ENCODE data around the gene NOP14.
A peak's percentile ranks its signal among the peaks of the same experiment; 100 is the strongest.
"Not testable (repeated sequence)": the region's sequence is repeated elsewhere in the genome, so short reads cannot be mapped to it uniquely, and the experiment has no call there.

DNA sequence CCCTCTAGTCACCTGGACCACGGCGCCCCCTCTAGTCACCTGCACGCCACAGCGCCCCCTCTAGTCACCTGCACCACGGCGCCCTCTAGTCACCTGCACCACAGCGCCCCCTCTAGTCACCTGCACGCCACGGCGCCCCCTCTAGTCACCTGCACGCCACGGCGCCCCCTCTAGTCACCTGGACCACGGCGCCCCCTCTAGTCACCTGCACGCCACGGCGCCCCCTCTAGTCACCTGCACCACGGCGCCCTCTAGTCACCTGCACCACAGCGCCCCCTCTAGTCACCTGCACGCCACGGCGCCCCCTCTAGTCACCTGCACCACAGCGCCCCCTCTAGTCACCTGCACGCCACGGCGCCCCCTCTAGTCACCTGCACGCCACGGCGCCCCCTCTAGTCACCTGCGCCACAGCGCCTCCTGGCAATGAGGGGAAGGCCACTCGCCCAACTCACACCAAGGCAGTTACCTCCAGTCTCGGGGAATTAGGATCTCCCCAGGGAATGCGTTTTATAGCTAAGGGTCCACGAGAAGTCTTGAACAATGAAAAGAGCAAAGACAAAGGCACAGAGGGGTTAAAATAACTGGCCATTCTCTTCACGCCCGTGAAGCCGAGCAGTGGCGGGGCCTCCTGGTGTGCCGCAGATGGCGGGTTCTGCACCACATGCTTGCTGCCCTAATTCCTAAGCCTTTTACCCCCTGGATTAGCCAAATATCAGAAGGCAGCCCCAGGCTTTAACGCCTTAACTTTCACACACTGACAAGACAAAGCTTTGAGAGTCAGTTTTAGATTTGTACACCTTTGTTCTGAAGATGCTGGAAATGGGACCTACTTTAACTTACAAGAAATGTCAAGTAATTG, 7.8 kb downstream of the NOP14 start:
- TF ChIP-seq, protein P1, sequence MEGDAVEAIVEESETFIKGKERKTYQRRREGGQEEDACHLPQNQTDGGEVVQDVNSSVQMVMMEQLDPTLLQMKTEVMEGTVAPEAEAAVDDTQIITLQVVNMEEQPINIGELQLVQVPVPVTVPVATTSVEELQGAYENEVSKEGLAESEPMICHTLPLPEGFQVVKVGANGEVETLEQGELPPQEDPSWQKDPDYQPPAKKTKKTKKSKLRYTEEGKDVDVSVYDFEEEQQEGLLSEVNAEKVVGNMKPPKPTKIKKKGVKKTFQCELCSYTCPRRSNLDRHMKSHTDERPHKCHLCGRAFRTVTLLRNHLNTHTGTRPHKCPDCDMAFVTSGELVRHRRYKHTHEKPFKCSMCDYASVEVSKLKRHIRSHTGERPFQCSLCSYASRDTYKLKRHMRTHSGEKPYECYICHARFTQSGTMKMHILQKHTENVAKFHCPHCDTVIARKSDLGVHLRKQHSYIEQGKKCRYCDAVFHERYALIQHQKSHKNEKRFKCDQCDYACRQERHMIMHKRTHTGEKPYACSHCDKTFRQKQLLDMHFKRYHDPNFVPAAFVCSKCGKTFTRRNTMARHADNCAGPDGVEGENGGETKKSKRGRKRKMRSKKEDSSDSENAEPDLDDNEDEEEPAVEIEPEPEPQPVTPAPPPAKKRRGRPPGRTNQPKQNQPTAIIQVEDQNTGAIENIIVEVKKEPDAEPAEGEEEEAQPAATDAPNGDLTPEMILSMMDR (IDR thresholded peaks at IDR 0.05; ENCODE audit: borderline replicate concordance, extremely low read depth, low read length, poor library complexity, severe bottlenecking): peak; percentile 46
- not testable (repeated sequence) for TF ChIP-seq EZH2 (IDR thresholded peaks at IDR 0.05; ENCODE audit: borderline replicate concordance, low read depth, low read length, severe bottlenecking)
